C4-2B (cell line): Measurements from ENCODE around the gene ZFAND3.

Experiments
- CTCF ChIP-seq: fragments of 450-650 bp; conservative IDR thresholded peaks from 2 replicates; pipeline ENCODE4 v1.5.1; 2017; ENCODE audit warnings: mild to moderate bottlenecking
- ZFX ChIP-seq: fragments of 450-650 bp; IDR thresholded peaks from 2 replicates; pipeline ENCODE4 v1.6.1; 2017

GRCh38 chr6:38056361-38056760 lies 236.8 kb downstream of the ZFAND3 start:
- TF ChIP-seq CTCF (no peak), ZFX (no peak)
